Hepatocyte (in vitro differentiated cells): ENCODE measurements around the gene MRPL19. TPM values are rescaled to one million over a fixed set of nuclear protein-coding genes. Genes with fewer than 3 reads are reported as not detected.

Experiments used
- DNase-seq: peaks from one replicate; pipeline ENCODE4 v3.0.0-alpha.2; 2016; ENCODE audit warnings: low spot score
- H2AFZ ChIP-seq: fragments of 200-600 bp; sonication (generic); 2 replicates; pipeline ENCODE4 v1.6.0; 2016; ENCODE audit warnings: antibody characterized with exemption, mild to moderate bottlenecking
- H3K27ac ChIP-seq: fragments of 200-600 bp; sonication (generic); 2 replicates; pipeline ENCODE4 v1.5.1; 2016; ENCODE audit warnings: mild to moderate bottlenecking
- H3K27me3 ChIP-seq: fragments of 200-600 bp; sonication (generic); 2 replicates; pipeline ENCODE4 v1.6.1; 2016
- H3K36me3 ChIP-seq: fragments of 200-600 bp; sonication (generic); replicated peaks from 2 replicates; pipeline ENCODE4 v1.5.1; 2016; ENCODE audit warnings: low read depth; ENCODE audit not compliant: insufficient read depth
- H3K4me1 ChIP-seq: fragments of 200-600 bp; sonication (generic); 2 replicates; pipeline ENCODE4 v1.5.1; 2016; ENCODE audit warnings: mild to moderate bottlenecking, moderate library complexity; ENCODE audit not compliant: insufficient read depth
- H3K4me2 ChIP-seq: fragments of 200-600 bp; sonication (generic); 2 replicates; pipeline ENCODE4 v1.6.0; 2016
- H3K4me3 ChIP-seq: fragments of 200-600 bp; sonication (generic); 2 replicates; pipeline ENCODE4 v1.5.1; 2016; ENCODE audit warnings: mild to moderate bottlenecking
- H3K79me2 ChIP-seq: fragments of 200-600 bp; sonication (generic); 2 replicates; pipeline ENCODE4 v1.6.0; 2017; ENCODE audit warnings: mild to moderate bottlenecking
- H3K9me2 ChIP-seq: fragments of 200-600 bp; sonication (generic); replicated peaks from 2 replicates; pipeline ENCODE4 v1.6.0; 2017; ENCODE audit warnings: mild to moderate bottlenecking; ENCODE audit not compliant: insufficient read depth
- H3K9me3 ChIP-seq: fragments of 200-600 bp; sonication (generic); 2 replicates; pipeline ENCODE4 v1.5.1; 2016; ENCODE audit warnings: low read depth, mild to moderate bottlenecking
- H4K20me1 ChIP-seq: fragments of 200-600 bp; sonication (generic); 2 replicates; pipeline ENCODE4 v1.6.0; 2016; ENCODE audit warnings: mild to moderate bottlenecking; ENCODE audit not compliant: insufficient read depth, poor library complexity, severe bottlenecking
- EZH2 ChIP-seq: fragments of 200-600 bp; sonication (generic); IDR thresholded peaks from 2 replicates; pipeline ENCODE4 v1.6.1; 2016; ENCODE audit warnings: antibody characterized with exemption, mild to moderate bottlenecking, borderline replicate concordance
- EZH2phosphoT487 ChIP-seq: fragments of 200-600 bp; sonication (generic); IDR thresholded peaks from one replicate; pipeline ENCODE4 v1.6.1; 2018; ENCODE audit warnings: antibody characterized with exemption, mild to moderate bottlenecking, low read depth, moderate library complexity; ENCODE audit not compliant: unreplicated experiment, severe bottlenecking
- WGBS: methylation state at CpG from one replicate; pipeline ENCODE4 v1.1.6; 2016; ENCODE audit warnings: low lambda C conversion rate; ENCODE audit errors: missing lambda C conversion rate; 5-methylcytosine and 5-hydroxymethylcytosine counted together
- polyA plus RNA-seq: library from polyadenylated mRNA; unstranded; fragments of >200 nt; fragmentation: Nextera tagmentation; extraction: Ambion mirVana; gene quantifications from 2 replicates; pipeline ENCODE4 v1.2.1, GENCODE V29; 2016
- total RNA-seq: library from RNA; depleted of rRNA; stranded (reverse); fragments of >200 nt; gene quantifications from 2 replicates; pipeline ENCODE4 v1.2.3, GENCODE V29; 2014
- TF ChIP-seq, protein P1 (sequence below): fragments of 200-600 bp; sonication (generic); IDR thresholded peaks from 2 replicates; pipeline ENCODE4 v1.5.1; 2016; ENCODE audit warnings: antibody characterized with exemption, mild to moderate bottlenecking; ENCODE audit not compliant: poor library complexity

Gene MRPL19
- total and polyA plus RNA-seq, 2 experiments from 2014 or later: 47.9 to 68.7 TPM

DNA sequence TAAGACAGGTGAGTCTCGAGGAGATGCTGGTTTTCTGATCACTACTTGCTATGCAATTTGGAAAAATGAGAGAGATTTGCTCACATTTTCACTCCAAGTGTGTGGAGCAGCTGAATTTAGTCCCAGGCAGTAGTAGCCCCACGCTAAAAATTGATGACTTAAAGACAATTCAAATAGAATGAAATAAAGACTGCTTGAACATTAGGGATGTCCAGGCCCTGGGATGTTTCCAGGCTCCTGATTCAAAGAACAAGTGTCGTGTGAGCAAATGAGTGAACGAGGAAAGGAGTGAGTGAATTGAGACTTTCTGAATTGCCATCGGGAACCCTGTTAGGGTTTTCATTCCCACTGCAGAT is 37.3 kb upstream of the MRPL19 start:
- no peak overlapping the region for H2AFZ ChIP-seq
- TF ChIP-seq EZH2phosphoT487 (no peak), EZH2 (no peak)
- TF ChIP-seq, protein P1, sequence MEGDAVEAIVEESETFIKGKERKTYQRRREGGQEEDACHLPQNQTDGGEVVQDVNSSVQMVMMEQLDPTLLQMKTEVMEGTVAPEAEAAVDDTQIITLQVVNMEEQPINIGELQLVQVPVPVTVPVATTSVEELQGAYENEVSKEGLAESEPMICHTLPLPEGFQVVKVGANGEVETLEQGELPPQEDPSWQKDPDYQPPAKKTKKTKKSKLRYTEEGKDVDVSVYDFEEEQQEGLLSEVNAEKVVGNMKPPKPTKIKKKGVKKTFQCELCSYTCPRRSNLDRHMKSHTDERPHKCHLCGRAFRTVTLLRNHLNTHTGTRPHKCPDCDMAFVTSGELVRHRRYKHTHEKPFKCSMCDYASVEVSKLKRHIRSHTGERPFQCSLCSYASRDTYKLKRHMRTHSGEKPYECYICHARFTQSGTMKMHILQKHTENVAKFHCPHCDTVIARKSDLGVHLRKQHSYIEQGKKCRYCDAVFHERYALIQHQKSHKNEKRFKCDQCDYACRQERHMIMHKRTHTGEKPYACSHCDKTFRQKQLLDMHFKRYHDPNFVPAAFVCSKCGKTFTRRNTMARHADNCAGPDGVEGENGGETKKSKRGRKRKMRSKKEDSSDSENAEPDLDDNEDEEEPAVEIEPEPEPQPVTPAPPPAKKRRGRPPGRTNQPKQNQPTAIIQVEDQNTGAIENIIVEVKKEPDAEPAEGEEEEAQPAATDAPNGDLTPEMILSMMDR: no peak
- no peaks in the 10 kb centered on the region for H3K79me2 ChIP-seq
- H3K4me3 ChIP-seq: no peak overlapping the region
- 47% methylated on average over 5 of the region's 5 CpGs for WGBS
- no peaks in the 10 kb centered on the region for H3K27me3 ChIP-seq
- H3K4me2 ChIP-seq: no peak overlapping the region
- H3K27ac ChIP-seq: no peak overlapping the region
- no peaks in the 10 kb centered on the region for H3K36me3 ChIP-seq
- no peaks in the 10 kb centered on the region for H3K9me2 ChIP-seq
- no peaks in the 10 kb centered on the region for H3K9me3 ChIP-seq
- no peak for DNase-seq
- H4K20me1 ChIP-seq: no peaks in the 10 kb centered on the region
- peaks cover 9% of the 10 kb centered on the region for H3K4me1 ChIP-seq

DNA sequence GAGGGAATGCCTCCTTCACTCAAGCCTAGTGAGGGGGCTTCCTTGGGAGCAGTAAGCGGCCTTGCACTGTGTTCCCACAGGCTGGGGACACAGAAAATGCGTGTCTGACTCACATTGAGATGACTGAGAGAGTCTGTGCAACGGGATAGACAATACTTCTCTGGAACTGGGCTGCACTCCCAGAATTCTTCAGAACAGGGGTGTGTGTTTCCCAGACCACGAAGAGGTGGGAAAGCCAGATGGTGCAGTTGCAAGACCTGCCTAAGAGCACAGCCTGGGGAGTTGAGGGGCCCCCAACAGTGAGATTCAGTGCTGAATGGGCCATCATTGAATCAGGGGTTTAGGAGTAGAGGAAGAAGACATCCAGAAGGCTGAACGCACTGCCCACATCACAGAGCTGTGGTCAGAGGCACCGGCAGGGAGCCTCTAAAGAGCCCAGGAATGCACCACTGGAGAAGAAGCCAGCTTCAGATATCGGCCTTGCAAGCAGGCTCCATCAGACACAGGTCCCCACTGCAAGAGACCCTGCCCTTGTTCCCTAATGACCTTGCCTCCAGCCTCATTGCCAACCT is 36.6 kb upstream of the MRPL19 start:
- TF ChIP-seq, protein P1: no peak
- TF ChIP-seq EZH2phosphoT487 (no peak), EZH2 (no peak)
- Histone ChIP-seq H4K20me1 (no peaks in the 10 kb centered on the region), H3K4me3 (no peak overlapping the region), H3K27ac (no peak overlapping the region), H3K9me3 (no peaks in the 10 kb centered on the region), H3K36me3 (no peaks in the 10 kb centered on the region), H3K4me1 (peaks cover 9% of the 10 kb centered on the region), H3K9me2 (no peaks in the 10 kb centered on the region), H2AFZ (no peak overlapping the region), H3K27me3 (no peaks in the 10 kb centered on the region), H3K79me2 (no peaks in the 10 kb centered on the region), H3K4me2 (no peak overlapping the region)
- 81% methylated on average over 7 of the region's 7 CpGs for WGBS
- DNase-seq: no peak

DNA sequence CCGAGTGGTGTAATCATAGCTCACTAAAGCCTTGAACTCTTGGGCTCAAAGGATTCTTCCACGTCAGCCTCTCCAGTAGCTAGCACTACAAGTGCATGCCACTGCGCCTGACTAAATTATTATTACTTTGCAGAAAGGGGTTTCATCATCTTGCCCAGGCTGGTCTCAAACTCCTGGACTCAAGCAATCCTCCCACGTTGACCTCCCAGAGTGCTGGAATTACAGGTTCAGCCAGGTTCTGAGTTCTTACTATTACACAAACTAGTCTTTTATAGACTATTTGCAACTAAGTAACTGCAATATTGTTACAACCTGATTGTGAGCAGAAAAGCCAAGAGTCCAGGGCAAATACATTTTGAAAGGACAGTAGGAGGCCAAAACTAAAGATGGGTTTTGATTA is 35.9 kb upstream of the MRPL19 start:
- Histone ChIP-seq H4K20me1 (no peaks in the 10 kb centered on the region), H3K36me3 (no peaks in the 10 kb centered on the region), H3K4me3 (no peak overlapping the region), H3K4me2 (no peak overlapping the region), H3K9me3 (no peaks in the 10 kb centered on the region), H3K27me3 (no peaks in the 10 kb centered on the region), H2AFZ (no peak overlapping the region), H3K4me1 (peaks cover 9% of the 10 kb centered on the region), H3K79me2 (no peaks in the 10 kb centered on the region), H3K9me2 (no peaks in the 10 kb centered on the region), H3K27ac (no peak overlapping the region)
- WGBS: 84% methylated on average over 4 of the region's 4 CpGs
- TF ChIP-seq, protein P1: no peak
- TF ChIP-seq EZH2 (no peak), EZH2phosphoT487 (no peak)
- DNase-seq: no peak
